ENCODE results near the gene EFNB3. TPM values are rescaled to one million over a fixed set of nuclear protein-coding genes. Genes with fewer than 3 reads are reported as not detected.

EFNB3 gene
- total RNA-seq, 1 donor: not detected

DNA sequence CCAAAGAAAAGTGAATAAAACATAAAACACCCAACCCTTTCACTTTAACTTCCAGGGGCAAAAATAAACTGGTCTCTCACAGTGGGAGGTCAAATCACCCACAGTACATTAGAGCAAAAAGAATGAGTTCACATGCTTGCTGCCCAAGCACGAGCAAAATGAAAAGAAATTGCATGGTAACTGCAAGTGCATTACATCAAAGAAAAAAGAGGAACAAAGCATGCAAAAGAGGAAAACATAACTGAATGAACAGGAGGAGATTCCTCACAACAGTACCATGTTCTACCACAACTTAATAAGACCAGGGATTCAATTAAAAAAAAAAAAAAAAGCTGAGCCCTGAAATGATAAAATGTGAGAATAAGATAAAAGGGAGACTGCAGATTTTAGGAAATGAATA is 24.8 kb downstream of the EFNB3 start:
- Histone ChIP-seq H3K9me3 (ENCODE audit: low read depth, low read length) (no peaks in the 10 kb centered on the region), H3K4me3 (ENCODE audit: low read length) (no peak overlapping the region), H3K4me1 (ENCODE audit: insufficient read depth, low read length) (peaks cover 9% of the 10 kb centered on the region), H3K27me3 (ENCODE audit: insufficient read depth, low read length) (no peaks in the 10 kb centered on the region)

DNA sequence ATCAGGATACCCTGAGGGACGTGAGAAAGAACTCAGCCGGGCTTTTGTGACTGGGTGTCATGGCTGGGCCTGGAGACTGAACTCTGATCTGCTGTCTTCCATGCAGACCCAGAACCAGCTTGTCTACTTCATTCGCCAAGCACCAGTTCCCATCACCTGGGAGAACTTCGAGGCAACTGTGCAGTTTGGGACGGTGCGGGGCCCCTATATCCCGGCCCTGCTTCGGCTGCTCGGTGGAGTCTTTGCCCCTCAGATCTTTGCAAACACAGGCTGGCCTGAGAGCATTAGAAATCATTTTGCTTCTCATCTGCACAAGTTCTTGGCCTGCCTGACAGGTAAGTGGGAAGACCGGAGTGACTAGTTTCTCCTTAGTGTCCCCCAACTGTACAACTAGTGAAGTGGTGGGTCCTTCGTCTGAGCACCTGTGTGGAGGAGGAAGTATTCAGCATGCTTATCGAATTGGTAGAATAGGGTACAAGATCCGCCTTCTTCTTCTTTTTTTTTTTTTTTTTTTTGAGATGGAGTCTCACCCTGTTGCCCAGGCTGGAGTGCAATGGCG is 28.1 kb downstream of the EFNB3 start:
- Histone ChIP-seq H3K9me3 (ENCODE audit: low read depth, low read length) (no peaks in the 10 kb centered on the region), H3K4me3 (ENCODE audit: low read length) (no peak overlapping the region), H3K27me3 (ENCODE audit: insufficient read depth, low read length) (no peaks in the 10 kb centered on the region), H3K4me1 (ENCODE audit: insufficient read depth, low read length) (peaks cover 9% of the 10 kb centered on the region)

DNA sequence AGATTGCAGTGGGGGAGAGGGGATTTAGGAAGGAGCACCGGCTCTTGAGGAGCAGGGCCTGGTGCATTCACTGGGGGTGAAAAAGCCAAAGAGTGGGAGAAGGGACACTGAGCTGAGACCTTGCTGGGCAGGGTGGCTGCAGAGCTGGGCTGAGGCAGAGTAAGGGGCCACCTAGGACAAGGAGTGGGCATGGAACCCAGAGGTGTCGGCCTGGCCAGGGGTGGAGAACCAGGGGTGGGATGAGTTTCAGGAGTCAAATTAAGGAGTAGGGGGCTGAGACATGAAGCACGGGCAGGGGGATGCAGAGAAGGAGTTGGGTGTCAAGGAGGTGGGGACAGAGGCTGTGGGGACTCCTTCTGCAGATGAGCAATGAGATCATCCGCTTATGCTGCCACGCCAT is 32.6 kb downstream of the EFNB3 start:
- no peak overlapping the region for H3K4me3 ChIP-seq (ENCODE audit: low read length)

DNA sequence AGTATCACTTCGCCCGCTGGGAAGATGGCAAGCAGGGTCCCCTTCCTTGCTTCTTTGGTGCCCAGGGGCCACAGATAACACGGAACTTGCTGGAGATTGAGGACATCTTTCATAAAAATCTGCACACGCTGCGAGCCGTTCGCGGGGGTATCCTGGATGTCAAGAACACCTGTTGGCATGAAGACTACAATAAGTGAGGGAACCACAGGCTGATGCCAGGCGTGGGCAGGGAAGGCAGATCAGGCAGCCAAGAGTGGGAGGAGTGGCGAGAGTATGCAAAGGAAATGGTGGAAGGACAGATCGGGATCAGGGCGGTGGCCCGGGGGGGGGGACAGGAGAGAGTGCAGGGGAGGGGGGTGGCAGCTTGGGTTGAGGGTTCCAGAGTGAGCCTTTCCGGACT is 34.7 kb downstream of the EFNB3 start:
- H3K27me3 ChIP-seq (ENCODE audit: insufficient read depth, low read length): no peaks in the 10 kb centered on the region

More for the DNA sequence above, 32.6 kb downstream of the EFNB3 start:
- no peaks in the 10 kb centered on the region for H3K9me3 ChIP-seq (ENCODE audit: low read depth, low read length)
- H3K27me3 ChIP-seq (ENCODE audit: insufficient read depth, low read length): no peaks in the 10 kb centered on the region
- H3K4me1 ChIP-seq (ENCODE audit: insufficient read depth, low read length): no peaks in the 10 kb centered on the region

DNA sequence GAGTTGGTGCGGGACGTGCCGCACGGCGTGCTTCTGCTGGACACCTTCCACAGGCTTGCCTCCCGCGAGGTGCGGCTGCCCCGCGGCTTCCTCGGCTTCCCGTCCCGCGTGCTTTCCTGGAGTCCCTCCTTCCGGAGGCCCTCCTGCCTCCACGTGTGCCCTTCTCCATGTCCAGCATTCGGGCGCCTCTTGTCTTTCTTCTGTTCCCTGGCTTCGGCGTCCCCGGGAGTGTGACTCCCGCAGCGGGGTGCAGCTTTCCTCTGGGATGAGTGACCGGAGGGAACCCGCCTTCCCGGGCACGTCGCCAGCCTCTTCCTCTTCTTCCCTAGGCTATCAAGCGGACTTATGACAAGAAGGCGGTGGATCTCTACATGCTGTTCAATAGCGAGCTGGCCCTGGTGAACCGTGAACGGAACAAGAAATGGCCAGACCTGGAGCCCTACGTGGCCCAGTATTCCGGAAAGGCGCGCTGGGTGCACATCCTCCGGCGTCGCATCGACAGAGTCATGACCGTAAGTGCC is 35.5 kb downstream of the EFNB3 start:
- Histone ChIP-seq H3K4me3 (ENCODE audit: low read length) (no peak overlapping the region), H3K27me3 (ENCODE audit: insufficient read depth, low read length) (no peaks in the 10 kb centered on the region), H3K9me3 (ENCODE audit: low read depth, low read length) (no peaks in the 10 kb centered on the region), H3K4me1 (ENCODE audit: insufficient read depth, low read length) (no peaks in the 10 kb centered on the region)

More for the DNA sequence above, 34.7 kb downstream of the EFNB3 start:
- Histone ChIP-seq H3K4me1 (ENCODE audit: insufficient read depth, low read length) (no peaks in the 10 kb centered on the region), H3K9me3 (ENCODE audit: low read depth, low read length) (no peaks in the 10 kb centered on the region), H3K4me3 (ENCODE audit: low read length) (no peak overlapping the region)

DNA sequence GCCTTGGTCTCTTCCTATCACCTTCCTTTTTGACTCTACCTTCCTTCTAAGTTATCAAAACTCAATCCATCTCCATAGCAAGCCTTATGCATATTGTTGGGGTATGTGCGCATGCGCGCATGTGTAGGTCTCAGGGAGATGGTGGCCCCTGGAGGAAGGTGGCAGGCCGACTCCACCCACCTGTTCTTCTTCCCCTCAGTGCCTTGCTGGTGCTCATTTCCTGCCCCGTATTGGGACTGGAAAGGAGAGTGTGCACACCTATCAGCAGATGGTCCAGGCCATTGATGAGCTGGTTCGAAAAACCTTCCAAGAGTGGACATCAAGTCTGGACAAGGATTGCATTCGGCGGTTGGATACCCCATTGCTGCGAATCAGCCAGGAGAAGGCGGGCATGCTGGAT is 37.7 kb downstream of the EFNB3 start:
- Histone ChIP-seq H3K4me3 (ENCODE audit: low read length) (no peak overlapping the region), H3K4me1 (ENCODE audit: insufficient read depth, low read length) (no peaks in the 10 kb centered on the region), H3K27me3 (ENCODE audit: insufficient read depth, low read length) (no peaks in the 10 kb centered on the region), H3K9me3 (ENCODE audit: low read depth, low read length) (no peaks in the 10 kb centered on the region)

DNA sequence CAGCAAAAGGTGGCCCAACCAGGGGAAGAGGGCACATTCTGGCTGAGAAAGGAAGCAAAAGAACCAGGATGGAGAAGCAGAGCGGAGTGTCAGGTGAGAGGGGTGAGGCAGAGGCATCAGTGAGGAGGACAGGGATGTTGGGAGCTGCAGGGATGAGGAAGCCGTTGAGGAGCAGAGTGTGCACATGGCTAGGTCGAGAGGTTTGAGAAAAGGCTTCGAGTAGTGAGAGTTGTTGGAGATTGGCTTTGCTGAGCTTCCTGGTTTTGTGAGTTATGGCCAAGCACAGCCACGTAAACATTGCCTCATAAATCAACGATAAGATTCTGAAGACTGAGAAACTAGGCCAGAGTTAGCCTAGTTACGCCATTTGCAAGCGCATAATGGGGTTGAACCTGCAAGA is 39.4 kb downstream of the EFNB3 start:
- H3K27me3 ChIP-seq (ENCODE audit: insufficient read depth, low read length): no peaks in the 10 kb centered on the region
- no peaks in the 10 kb centered on the region for H3K4me1 ChIP-seq (ENCODE audit: insufficient read depth, low read length)
- no peak overlapping the region for H3K4me3 ChIP-seq (ENCODE audit: low read length)
- no peaks in the 10 kb centered on the region for H3K9me3 ChIP-seq (ENCODE audit: low read depth, low read length)

DNA sequence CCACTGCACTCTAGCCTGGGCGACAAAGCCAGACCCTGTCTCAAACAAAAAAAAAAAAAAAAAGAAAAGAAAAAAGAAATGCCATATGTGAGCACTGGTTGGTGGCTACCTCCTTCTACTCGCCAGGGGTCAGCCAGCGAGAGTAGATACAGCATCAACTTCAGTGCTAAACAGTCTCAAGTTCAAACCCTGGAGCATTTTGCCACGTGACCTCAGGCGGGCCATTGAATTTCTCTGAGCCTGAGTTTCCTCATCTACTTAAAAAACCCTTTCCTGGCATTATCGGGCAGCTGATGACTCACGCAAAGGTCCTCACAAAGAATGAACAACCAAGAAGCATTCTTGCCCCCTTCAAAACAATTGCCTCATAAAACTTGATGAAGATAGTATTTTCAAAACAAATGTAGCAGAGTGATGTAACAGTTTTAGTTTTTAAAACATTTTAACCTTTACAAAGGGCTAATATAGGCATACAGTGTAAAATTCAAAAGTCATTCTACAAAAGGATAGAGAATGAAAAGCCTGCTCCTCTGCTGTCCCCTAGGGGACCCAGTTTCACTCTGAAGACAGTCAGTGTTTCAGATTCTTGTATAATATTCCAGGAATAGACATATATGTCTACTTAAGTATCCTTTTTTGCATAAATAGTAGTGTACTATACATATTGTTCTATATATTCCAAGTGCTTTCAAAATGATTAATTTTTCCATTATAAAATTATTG is 40.9 kb downstream of the EFNB3 start:
- Histone ChIP-seq H3K9me3 (ENCODE audit: low read depth, low read length) (no peaks in the 10 kb centered on the region), H3K27me3 (ENCODE audit: insufficient read depth, low read length) (no peaks in the 10 kb centered on the region), H3K4me1 (ENCODE audit: insufficient read depth, low read length) (no peaks in the 10 kb centered on the region), H3K4me3 (ENCODE audit: low read length) (no peak overlapping the region)

DNA sequence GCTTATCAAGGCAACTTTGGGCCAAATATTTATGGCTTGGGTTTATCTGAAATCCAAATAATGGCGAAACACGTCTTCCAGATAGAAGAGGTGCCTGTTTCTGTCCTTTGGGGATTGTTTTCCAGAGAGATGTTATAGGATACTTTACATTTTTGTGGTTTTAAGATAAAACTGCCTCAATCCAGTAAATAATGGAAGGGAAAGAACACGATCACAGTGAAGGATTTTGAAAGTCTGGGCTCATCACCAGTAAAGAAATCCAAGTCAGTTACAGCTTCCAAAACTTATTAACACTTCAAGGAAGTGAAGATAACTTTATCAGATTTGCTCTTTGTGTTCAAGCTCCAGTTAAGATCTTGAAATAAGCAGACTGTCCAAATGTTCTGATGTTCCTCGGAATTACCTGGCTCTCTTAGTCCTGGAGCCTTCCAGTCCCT is 42.7 kb downstream of the EFNB3 start:
- no peaks in the 10 kb centered on the region for H3K4me1 ChIP-seq (ENCODE audit: insufficient read depth, low read length)

DNA sequence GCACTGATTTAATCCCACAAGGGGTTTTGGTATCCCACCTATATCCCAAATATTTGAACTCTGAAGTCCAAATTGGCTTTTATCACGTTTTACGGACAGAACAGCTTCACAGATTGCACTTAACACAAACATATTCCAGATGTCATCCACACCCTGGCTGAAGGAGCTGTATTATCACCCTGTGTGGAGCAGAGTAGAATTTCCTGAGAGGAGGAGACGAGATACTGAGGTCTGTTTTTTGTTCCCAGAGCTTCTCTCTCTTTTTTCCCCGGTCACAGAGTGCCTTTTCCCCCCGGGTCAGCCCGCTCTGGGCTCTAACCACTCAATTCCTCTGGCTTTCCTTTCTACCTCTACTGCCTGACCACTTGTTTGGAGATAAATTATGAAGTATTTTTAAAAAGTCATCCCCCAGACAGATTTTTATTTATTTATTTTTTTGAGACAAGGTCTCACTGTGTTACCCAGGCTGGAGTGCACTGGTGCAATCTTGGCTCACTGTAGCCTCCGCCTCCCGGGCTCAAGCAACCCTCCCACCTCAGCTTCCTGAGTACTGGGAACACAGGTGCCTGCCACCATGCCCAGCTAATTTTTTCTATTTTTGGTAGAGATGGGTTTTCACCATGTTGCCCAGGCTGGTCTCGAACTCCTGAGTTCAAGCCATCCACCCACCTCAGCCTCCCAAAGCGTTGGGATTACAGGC is 43.2 kb downstream of the EFNB3 start:
- Histone ChIP-seq H3K4me1 (ENCODE audit: insufficient read depth, low read length) (no peaks in the 10 kb centered on the region), H3K4me3 (ENCODE audit: low read length) (no peak overlapping the region)

More for the DNA sequence above, 42.7 kb downstream of the EFNB3 start:
- Histone ChIP-seq H3K27me3 (ENCODE audit: insufficient read depth, low read length) (no peaks in the 10 kb centered on the region), H3K9me3 (ENCODE audit: low read depth, low read length) (no peaks in the 10 kb centered on the region), H3K4me3 (ENCODE audit: low read length) (no peak overlapping the region)

DNA sequence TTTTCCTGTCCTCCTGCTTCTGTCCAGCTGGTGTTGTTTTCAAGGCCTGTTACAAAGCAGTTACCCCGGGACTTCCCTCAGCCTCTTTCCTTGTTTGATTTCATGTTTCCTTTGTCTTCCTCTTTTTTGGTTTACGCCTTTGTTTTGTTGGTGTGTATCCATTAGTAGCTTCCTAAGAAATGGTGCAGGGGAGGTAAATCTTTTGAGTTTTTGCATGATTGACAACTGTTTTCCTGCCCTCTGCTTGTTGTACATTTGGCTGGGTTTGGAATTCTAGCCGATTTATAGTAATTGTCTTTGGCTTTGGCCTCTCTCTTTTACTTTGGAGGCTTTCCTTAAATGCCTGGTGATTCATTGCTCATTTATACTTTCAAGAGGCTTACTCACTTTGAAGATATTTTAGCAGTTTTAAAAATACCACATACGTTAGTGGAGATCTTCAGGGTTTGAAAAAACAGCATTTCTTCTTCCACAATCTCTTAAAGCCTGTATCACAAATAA is 45.4 kb downstream of the EFNB3 start:
- no peaks in the 10 kb centered on the region for H3K4me1 ChIP-seq (ENCODE audit: insufficient read depth, low read length)
- no peaks in the 10 kb centered on the region for H3K9me3 ChIP-seq (ENCODE audit: low read depth, low read length)
- no peaks in the 10 kb centered on the region for H3K27me3 ChIP-seq (ENCODE audit: insufficient read depth, low read length)
- no peak overlapping the region for H3K4me3 ChIP-seq (ENCODE audit: low read length)

More for the DNA sequence above, 43.2 kb downstream of the EFNB3 start:
- Histone ChIP-seq H3K27me3 (ENCODE audit: insufficient read depth, low read length) (no peaks in the 10 kb centered on the region), H3K9me3 (ENCODE audit: low read depth, low read length) (no peaks in the 10 kb centered on the region)

DNA sequence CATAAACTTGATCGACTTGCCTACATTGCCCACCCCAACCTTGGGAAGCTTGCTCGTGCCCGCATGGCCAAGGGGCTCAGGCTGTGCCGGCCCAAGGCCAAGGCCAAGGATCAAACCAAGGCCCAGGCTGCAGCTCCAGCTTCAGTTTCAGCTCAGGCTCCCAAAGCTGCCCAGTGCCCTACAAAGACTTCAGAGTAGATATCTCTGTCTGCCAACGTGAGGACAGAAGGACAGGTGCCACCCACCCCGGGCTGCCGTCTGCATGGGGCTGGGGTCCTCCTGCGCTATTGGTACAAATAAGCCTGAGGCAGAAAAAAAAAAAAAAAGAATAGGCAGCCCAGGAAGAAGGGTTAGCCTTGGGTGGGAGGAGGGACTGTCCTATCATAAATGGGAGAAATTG is 49.7 kb downstream of the EFNB3 start:
- H3K9me3 ChIP-seq (ENCODE audit: low read depth, low read length): no peaks in the 10 kb centered on the region
- no peak overlapping the region for H3K4me3 ChIP-seq (ENCODE audit: low read length)
- H3K4me1 ChIP-seq (ENCODE audit: insufficient read depth, low read length): no peaks in the 10 kb centered on the region
- no peaks in the 10 kb centered on the region for H3K27me3 ChIP-seq (ENCODE audit: insufficient read depth, low read length)

DNA sequence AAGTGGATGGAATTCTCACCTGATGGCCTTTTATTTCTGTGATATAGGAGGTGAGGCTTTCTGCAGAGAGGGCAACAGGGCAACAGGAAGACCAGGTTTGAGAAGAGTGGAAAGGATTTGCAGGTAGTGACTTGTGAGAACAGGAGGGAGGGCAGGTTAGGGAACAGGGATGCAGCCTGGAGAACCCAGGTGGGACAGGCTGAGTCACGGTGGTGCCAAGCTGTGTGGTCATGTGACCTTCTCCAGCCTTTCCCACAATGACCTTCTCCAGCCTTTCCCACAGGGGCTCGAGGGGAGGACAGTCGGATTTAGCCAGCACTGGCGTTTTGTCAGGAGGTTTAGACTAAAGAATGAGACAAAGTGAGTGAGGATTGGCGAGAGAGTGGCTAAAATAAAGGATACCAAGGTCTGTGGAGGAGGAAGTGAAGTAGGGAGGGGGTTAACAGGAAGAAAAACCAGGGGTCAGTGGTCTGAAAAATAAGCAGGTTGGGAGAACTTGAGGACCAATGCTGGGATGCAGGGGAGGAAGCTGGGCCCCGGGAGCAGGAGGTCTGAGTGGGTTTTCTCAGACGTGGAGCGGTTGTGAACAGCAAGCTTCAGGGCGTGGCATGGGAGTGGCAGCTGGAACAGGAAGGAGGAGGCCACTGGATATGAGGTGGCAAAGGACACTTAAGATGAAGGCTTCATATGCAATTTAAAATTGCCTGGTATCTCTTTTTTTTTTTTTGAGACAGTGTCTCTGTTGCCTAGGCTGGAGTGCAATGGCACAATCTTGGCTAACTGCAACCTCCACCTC is 50.3 kb downstream of the EFNB3 start:
- H3K9me3 ChIP-seq (ENCODE audit: low read depth, low read length): no peaks in the 10 kb centered on the region
- no peaks in the 10 kb centered on the region for H3K27me3 ChIP-seq (ENCODE audit: insufficient read depth, low read length)
- no peak overlapping the region for H3K4me3 ChIP-seq (ENCODE audit: low read length)
- H3K4me1 ChIP-seq (ENCODE audit: insufficient read depth, low read length): no peaks in the 10 kb centered on the region

DNA sequence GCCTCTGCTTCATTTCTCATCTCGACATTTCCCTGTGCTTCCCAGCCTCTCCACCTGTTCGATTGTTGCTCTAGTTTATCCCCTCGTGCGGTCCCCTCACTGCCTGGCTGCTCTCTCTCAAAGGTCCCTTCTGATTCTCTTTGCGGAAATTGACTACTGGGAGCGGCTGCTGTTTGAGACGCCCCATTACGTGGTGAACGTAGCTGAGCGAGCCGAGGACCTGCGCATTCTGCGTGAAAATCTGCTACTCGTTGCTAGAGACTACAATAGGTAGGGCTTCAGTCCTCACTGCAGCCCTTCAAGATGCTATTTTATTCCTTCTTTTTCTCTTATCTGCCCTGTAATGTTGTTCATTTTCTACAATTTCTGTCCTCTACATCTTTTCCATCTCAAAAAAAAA is 52.0 kb downstream of the EFNB3 start:
- no peaks in the 10 kb centered on the region for H3K9me3 ChIP-seq (ENCODE audit: low read depth, low read length)
- no peak overlapping the region for H3K4me3 ChIP-seq (ENCODE audit: low read length)
- no peaks in the 10 kb centered on the region for H3K27me3 ChIP-seq (ENCODE audit: insufficient read depth, low read length)
- no peaks in the 10 kb centered on the region for H3K4me1 ChIP-seq (ENCODE audit: insufficient read depth, low read length)
